ENCODE results near the gene ZNF333.

ZNF333 gene

DNA sequence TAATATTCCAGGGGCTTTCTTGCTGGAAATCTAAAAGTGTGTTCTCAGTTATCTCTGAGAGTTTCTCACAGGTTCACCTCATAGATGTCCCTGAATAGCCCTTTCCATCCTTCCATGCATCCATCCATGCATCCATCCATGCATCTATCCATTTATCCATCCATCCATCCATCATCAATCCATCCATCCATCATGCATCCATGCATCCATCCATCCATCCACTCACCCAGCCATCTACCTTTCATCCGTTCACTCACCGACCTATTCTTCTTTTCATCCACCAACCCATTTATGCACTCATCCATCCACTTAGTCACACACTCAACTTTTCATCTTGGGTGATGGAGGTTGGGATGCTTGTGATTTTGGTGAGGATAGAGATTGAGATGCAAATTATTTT lies 7.8 kb upstream of the ZNF333 start:
- TF ChIP-seq, protein P1, sequence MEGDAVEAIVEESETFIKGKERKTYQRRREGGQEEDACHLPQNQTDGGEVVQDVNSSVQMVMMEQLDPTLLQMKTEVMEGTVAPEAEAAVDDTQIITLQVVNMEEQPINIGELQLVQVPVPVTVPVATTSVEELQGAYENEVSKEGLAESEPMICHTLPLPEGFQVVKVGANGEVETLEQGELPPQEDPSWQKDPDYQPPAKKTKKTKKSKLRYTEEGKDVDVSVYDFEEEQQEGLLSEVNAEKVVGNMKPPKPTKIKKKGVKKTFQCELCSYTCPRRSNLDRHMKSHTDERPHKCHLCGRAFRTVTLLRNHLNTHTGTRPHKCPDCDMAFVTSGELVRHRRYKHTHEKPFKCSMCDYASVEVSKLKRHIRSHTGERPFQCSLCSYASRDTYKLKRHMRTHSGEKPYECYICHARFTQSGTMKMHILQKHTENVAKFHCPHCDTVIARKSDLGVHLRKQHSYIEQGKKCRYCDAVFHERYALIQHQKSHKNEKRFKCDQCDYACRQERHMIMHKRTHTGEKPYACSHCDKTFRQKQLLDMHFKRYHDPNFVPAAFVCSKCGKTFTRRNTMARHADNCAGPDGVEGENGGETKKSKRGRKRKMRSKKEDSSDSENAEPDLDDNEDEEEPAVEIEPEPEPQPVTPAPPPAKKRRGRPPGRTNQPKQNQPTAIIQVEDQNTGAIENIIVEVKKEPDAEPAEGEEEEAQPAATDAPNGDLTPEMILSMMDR (IDR thresholded peaks at IDR 0.05; ENCODE audit: low read depth, low read length) = no peak
- Histone ChIP-seq H3K4me3 (ENCODE audit: low read depth, low read length) (no peak overlapping the region), H3K27me3 (ENCODE audit: insufficient read depth, low read depth, severe bottlenecking) (peaks cover 66% of the 10 kb centered on the region), H3K27ac (no peak overlapping the region), H3K36me3 (no peaks in the 10 kb centered on the region), H3K9me3 (ENCODE audit: severe bottlenecking) (peaks cover 5% of the 10 kb centered on the region)
- no peak for DNase-seq

- Histone ChIP-seq H3K36me3 (no peaks in the 10 kb centered on the region), H3K27me3 (ENCODE audit: insufficient read depth, low read depth, severe bottlenecking) (peaks cover 54% of the 10 kb centered on the region), H3K9me3 (ENCODE audit: severe bottlenecking) (peaks cover 5% of the 10 kb centered on the region), H3K4me3 (ENCODE audit: low read depth, low read length) (no peak overlapping the region), H3K27ac (no peak overlapping the region)
- TF ChIP-seq, protein P1 (IDR thresholded peaks at IDR 0.05; ENCODE audit: low read depth, low read length) = no peak
- DNase-seq = no peak
These were observed 6.4 kb upstream of the ZNF333 start for GRCh38 chr19:14683439-14683838.

- Histone ChIP-seq H3K27me3 (ENCODE audit: insufficient read depth, low read depth, severe bottlenecking) (peaks cover 29% of the 10 kb centered on the region), H3K36me3 (no peaks in the 10 kb centered on the region), H3K9me3 (ENCODE audit: severe bottlenecking) (peaks cover 2% of the 10 kb centered on the region), H3K27ac (no peak overlapping the region), H3K4me3 (ENCODE audit: low read depth, low read length) (no peak overlapping the region)
- peak; percentile 25 for DNase-seq
- TF ChIP-seq, protein P1 (IDR thresholded peaks at IDR 0.05; ENCODE audit: low read depth, low read length) = no peak
These were observed 3.4 kb upstream of the ZNF333 start for GRCh38 chr19:14686411-14686810.

GRCh38 chr19:14694641-14695266 lies 4.9 kb downstream of the ZNF333 start:
- H3K27me3 ChIP-seq (ENCODE audit: insufficient read depth, low read depth, severe bottlenecking) = no peaks in the 10 kb centered on the region
- TF ChIP-seq, protein P1 (IDR thresholded peaks at IDR 0.05; ENCODE audit: low read depth, low read length) = no peak

GRCh38 chr19:14695471-14695870 lies 5.6 kb downstream of the ZNF333 start:
- no peak for DNase-seq
- Histone ChIP-seq H3K4me3 (ENCODE audit: low read depth, low read length) (no peak overlapping the region), H3K9me3 (ENCODE audit: severe bottlenecking) (no peaks in the 10 kb centered on the region), H3K36me3 (peaks cover 7% of the 10 kb centered on the region), H3K27me3 (ENCODE audit: insufficient read depth, low read depth, severe bottlenecking) (no peaks in the 10 kb centered on the region), H3K27ac (no peak overlapping the region)
- TF ChIP-seq, protein P1 (IDR thresholded peaks at IDR 0.05; ENCODE audit: low read depth, low read length) = no peak

More at GRCh38 chr19:14694641-14695266, 4.9 kb downstream of the ZNF333 start:
- no peak for DNase-seq
- Histone ChIP-seq H3K36me3 (peaks cover 2% of the 10 kb centered on the region), H3K4me3 (ENCODE audit: low read depth, low read length) (no peak overlapping the region), H3K9me3 (ENCODE audit: severe bottlenecking) (no peaks in the 10 kb centered on the region), H3K27ac (no peak overlapping the region)

DNA sequence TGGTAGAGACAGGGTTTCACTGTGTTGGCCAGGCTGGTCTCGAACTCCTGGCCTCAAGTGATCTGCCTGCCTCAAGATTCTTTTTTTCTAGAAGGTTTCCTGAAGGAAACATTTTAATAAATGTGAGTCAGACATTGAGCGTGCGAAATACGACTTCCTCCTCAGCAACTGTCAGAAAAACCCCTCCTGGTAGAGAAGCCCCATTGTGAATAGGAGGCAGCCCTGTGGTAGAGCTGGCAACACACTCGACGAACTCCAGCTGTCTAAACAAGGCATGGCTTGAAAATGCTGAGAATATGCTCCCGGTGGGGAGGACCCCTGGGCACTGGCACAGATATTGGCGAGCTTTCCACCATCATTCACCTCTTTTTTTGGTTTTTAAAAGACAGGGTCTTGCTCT lies 9.8 kb downstream of the ZNF333 start:
- TF ChIP-seq, protein P1 (IDR thresholded peaks at IDR 0.05; ENCODE audit: low read depth, low read length) = no peak
- H3K9me3 ChIP-seq (ENCODE audit: severe bottlenecking) = no peaks in the 10 kb centered on the region
- no peaks in the 10 kb centered on the region for H3K27me3 ChIP-seq (ENCODE audit: insufficient read depth, low read depth, severe bottlenecking)
- peaks cover 19% of the 10 kb centered on the region for H3K36me3 ChIP-seq
- no peak for DNase-seq
- H3K27ac ChIP-seq = no peak overlapping the region
- H3K4me3 ChIP-seq (ENCODE audit: low read depth, low read length) = no peak overlapping the region

Data from WERI-Rb-1 (cell line).